Activated CD8-positive, alpha-beta memory T cell treated with anti-CD3 and anti-CD28 coated beads, Interleukin-2, amount 10 ng/mL, durations not matched to agents 7 days and 5 days (primary cell): ENCODE results near the gene SF3B3. TPM values are rescaled to one million over a fixed set of nuclear protein-coding genes. Genes with fewer than 3 reads are reported as not detected.
"Not testable (repeated sequence)": the region's sequence is repeated elsewhere in the genome, so short reads cannot be mapped to it uniquely, and the experiment has no call there.

Experiments used
- ATAC-seq: fragments of 150-1000 bp; cut with Tn5 transposase; one replicate; pipeline ENCODE4 v1.10.0; 2021; ENCODE audit warnings: moderate library complexity
- CTCF ChIA-PET: fragments of 350-600 bp; sonication (Branson Sonifier 250); formaldehyde crosslinking; loops from one replicate; lab custom pipeline; 2021; ENCODE audit warnings: antibody characterized with exemption; lab: Charles Lee
- DNase-seq: peaks from one replicate; pipeline ENCODE4 v3.0.0-alpha.2; 2020
- H3K27ac Mint-ChIP-seq: one replicate; pipeline ENCODE4 v1.8.0; 2021; ENCODE audit warnings: mild to moderate bottlenecking, mixed read lengths
- H3K27me3 Mint-ChIP-seq: one replicate; pipeline ENCODE4 v1.8.0; 2021; ENCODE audit warnings: mixed read lengths
- H3K36me3 Mint-ChIP-seq: one replicate; pipeline ENCODE4 v1.8.0; 2021; ENCODE audit warnings: mild to moderate bottlenecking, mixed read lengths
- H3K4me1 Mint-ChIP-seq: one replicate; pipeline ENCODE4 v1.8.0; 2021; ENCODE audit warnings: mixed read lengths
- H3K4me3 Mint-ChIP-seq: one replicate; pipeline ENCODE4 v1.8.0; 2021; ENCODE audit warnings: mild to moderate bottlenecking, moderate library complexity, mixed read lengths
- H3K9me3 Mint-ChIP-seq: one replicate; pipeline ENCODE4 v1.8.0; 2022; ENCODE audit warnings: low read depth, mixed read lengths
- total RNA-seq, 2 experiments: library from RNA; stranded (reverse); gene quantifications; one replicate each; pipeline ENCODE4 v1.2.3, GENCODE V29; 2021

Gene SF3B3
- total RNA-seq, 2 experiments from 2014 or later = 407 to 541 TPM

GRCh38 chr16:70608521-70608920 is 84.9 kb downstream of the SF3B3 start:
- no peak for DNase-seq
- Mint-ChIP-seq H3K36me3 (no peaks in the 10 kb centered on the region), H3K4me3 (no peak overlapping the region), H3K4me1 (peaks cover 8% of the 10 kb centered on the region), H3K27ac (no peak overlapping the region), H3K27me3 (no peaks in the 10 kb centered on the region), H3K9me3 (no peaks in the 10 kb centered on the region)
- CTCF ChIA-PET = no interaction called here
- ATAC-seq = no peak

DNA sequence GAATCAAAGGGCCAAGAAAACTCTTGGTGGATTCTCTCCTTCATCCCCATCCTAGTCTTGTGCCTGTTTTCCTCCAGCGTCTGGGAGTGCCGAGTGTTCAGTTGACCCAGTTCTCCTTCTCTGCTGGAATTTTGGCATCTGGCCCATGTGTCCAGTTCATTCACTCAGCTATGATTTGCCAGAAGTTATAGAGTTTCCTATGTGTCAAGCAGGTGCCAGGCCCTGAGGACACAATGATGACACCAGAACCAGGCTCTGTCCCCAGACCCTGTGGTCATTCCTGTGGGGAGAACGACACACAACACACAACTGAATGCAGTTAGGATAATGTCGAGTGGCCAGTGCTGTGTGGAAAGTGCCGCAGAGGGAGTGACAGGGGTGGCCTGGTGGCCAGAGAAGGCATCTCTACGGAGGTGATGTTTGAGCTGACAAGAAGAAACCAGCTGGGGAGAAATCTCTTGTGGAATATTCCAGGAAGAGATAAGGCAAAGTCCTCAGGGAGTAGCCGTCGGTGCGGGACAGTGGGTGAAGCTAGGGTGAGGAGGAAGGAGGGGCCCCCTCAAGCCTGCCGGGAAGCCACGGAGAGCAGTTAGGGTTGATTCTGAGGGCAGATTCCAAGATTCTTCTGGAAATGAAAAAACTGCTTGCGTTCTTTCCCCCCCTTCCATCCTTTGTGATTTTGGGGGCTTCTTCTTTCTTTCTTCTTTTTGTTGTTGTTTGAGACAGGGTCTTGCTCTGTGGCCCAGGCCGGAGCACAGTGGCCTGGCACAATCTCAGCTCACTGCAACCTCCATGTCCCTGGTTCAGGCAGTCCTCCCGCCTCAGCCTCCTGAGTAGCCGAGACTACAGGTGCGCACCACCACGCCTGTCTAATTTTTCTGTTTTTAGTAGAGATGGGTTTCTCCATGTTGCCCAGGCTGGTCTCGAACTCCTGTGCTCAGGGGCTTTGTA is 86.9 kb downstream of the SF3B3 start:
- H3K4me3 Mint-ChIP-seq = no peak overlapping the region
- no peaks in the 10 kb centered on the region for H3K36me3 Mint-ChIP-seq
- no peaks in the 10 kb centered on the region for H3K27me3 Mint-ChIP-seq
- CTCF ChIA-PET = interaction anchor here (1.8 kb wide), 1 partner anchor 8 kb away, joined by 4 read pairs; no protein-coding TSS in a partner anchor
- ATAC-seq (no peak), DNase-seq (no peak)
- H3K4me1 Mint-ChIP-seq = no peaks in the 10 kb centered on the region
- no peak overlapping the region for H3K27ac Mint-ChIP-seq
- H3K9me3 Mint-ChIP-seq = no peaks in the 10 kb centered on the region

DNA sequence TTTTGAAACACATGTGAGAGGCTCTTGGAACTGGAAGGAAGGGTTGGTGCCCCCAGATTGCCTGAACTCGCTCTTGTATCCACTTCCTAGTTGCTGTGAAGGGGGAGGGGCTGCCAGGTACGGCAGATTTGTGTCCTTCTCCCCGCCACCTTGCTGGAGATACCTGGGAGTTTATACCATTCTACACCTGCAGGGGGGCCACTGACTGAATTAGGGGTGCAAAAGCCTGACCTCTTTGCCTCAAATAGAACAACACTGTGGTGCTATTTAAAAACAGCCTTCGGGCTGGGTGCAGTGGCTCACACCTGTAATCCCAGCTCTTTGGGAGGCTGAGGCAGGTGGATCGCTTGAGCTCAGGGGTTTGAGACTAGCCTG is 87.6 kb downstream of the SF3B3 start:
- no peaks in the 10 kb centered on the region for H3K27me3 Mint-ChIP-seq
- ATAC-seq (no peak), DNase-seq (no peak)
- no peak overlapping the region for H3K27ac Mint-ChIP-seq
- H3K9me3 Mint-ChIP-seq = no peaks in the 10 kb centered on the region
- H3K36me3 Mint-ChIP-seq = no peaks in the 10 kb centered on the region
- H3K4me3 Mint-ChIP-seq = no peak overlapping the region
- CTCF ChIA-PET = interaction anchor here (1.8 kb wide), 1 partner anchor 9 kb away, joined by 4 read pairs; no protein-coding TSS in a partner anchor
- no peaks in the 10 kb centered on the region for H3K4me1 Mint-ChIP-seq

DNA sequence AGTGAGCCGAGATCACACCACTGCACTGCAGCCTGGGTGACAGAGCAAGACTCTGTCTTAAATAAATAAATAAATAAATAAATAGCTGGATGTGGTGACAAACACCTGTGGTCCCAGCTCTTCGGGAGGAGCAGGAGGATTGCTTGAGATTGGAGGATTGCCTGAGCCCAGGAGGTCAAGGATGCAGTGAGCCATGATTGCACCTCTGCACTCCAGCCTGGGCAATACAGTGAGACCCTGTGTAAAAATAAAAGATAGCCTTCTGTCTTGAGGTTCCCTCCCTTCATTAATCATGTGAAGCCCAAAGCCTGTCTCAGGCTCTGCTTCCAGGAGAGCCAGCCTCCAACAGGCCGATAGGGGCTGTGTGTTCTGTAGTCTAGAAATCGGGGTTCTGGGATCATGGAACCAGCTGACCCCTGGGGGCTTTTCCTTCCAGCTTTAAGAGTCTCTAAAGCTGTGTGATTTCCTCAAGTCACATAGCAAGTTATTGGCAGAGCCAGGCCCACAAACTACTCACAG is 88.2 kb downstream of the SF3B3 start:
- Mint-ChIP-seq H3K36me3 (no peaks in the 10 kb centered on the region), H3K27me3 (no peaks in the 10 kb centered on the region), H3K4me1 (no peaks in the 10 kb centered on the region), H3K9me3 (no peaks in the 10 kb centered on the region), H3K27ac (no peak overlapping the region), H3K4me3 (no peak overlapping the region)
- no peak for ATAC-seq
- CTCF ChIA-PET = interaction anchor here (1.8 kb wide), 1 partner anchor 10 kb away, joined by 4 read pairs; no protein-coding TSS in a partner anchor
- DNase-seq = no peak

- CTCF ChIA-PET = no interaction called here
- Mint-ChIP-seq H3K27me3 (no peaks in the 10 kb centered on the region), H3K4me1 (no peaks in the 10 kb centered on the region), H3K27ac (no peak overlapping the region), H3K9me3 (no peaks in the 10 kb centered on the region), H3K4me3 (no peak overlapping the region), H3K36me3 (no peaks in the 10 kb centered on the region)
- DNase-seq (no peak), ATAC-seq (no peak)
These were observed 89.3 kb downstream of the SF3B3 start for GRCh38 chr16:70612931-70613330.

DNA sequence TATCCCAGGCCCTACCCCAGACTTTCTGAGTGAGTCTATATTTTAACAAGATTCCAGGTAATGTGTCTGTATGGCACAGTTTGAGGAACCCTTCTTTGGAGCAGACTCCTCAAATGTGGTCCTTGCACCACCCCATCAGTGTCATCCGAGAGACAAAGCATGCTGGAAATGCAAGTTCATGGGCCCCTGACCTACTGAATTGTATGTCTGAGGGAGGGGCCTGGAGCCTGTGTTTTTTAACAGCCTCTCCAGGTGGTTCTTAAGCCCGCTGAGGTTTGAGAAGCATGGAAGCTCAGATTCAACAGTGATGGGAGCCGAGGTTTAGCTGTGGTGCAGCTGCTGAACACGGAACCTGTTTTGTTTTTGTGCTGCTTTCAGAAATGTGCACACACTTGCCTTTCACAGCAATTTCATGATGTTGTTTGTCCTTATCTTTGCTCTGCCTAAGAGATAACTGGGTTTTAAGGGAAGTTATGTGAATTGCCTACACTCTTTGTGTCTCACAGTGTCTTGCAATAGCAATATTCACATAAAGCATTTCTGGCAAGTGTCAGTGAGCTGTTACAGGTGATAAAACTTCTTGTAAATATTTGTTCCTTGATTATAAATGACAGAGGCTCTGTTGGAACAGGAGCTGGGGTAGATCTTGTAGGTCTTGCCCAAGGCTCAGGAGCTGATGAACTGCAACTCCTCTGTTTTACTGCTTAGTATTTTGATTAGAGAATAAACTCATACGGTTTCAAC is 90.8 kb downstream of the SF3B3 start:
- no peak for ATAC-seq
- H3K4me1 Mint-ChIP-seq = no peaks in the 10 kb centered on the region
- DNase-seq = no peak
- H3K9me3 Mint-ChIP-seq = no peaks in the 10 kb centered on the region
- no peak overlapping the region for H3K4me3 Mint-ChIP-seq
- CTCF ChIA-PET = interaction anchor here (2.1 kb wide), 1 partner anchor 39 kb away, joined by 7 read pairs; no protein-coding TSS in a partner anchor
- no peaks in the 10 kb centered on the region for H3K36me3 Mint-ChIP-seq
- no peaks in the 10 kb centered on the region for H3K27me3 Mint-ChIP-seq
- H3K27ac Mint-ChIP-seq = no peak overlapping the region

GRCh38 chr16:70615945-70616344 is 92.3 kb downstream of the SF3B3 start:
- H3K9me3 Mint-ChIP-seq = no peaks in the 10 kb centered on the region
- no peaks in the 10 kb centered on the region for H3K36me3 Mint-ChIP-seq
- no peak overlapping the region for H3K4me3 Mint-ChIP-seq
- H3K27me3 Mint-ChIP-seq = peaks cover 2% of the 10 kb centered on the region
- DNase-seq = no peak
- H3K4me1 Mint-ChIP-seq = no peaks in the 10 kb centered on the region
- CTCF ChIA-PET = interaction anchor here (2.1 kb wide), 1 partner anchor 37 kb away, joined by 7 read pairs; no protein-coding TSS in a partner anchor
- no peak for ATAC-seq
- H3K27ac Mint-ChIP-seq = no peak overlapping the region

DNA sequence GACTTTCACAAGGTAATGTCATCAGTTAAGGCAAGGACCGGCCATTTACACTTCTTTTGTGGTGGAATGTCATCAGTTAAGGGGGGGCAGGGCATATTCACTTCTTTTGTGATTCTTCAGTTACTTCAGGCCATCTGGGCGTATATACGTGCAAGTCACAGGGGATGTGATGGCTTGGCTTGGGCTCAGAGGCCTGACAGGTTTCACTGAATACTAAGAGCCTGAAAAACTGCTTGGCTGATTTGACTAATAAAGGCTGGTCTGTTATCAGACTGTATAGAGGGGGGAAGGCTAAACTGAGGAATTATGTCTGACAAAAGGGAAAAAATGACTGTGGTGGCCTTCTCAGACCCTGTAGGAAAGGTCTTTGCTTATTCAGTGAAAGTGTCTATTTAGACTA is 98.2 kb downstream of the SF3B3 start:
- not testable (repeated sequence) for H3K4me3 Mint-ChIP-seq, DNase-seq, H3K4me1 Mint-ChIP-seq, H3K9me3 Mint-ChIP-seq, H3K36me3 Mint-ChIP-seq, ATAC-seq, H3K27ac Mint-ChIP-seq
- H3K27me3 Mint-ChIP-seq = peaks cover 18% of the 10 kb centered on the region
- CTCF ChIA-PET = interaction anchor here (0.6 kb wide), 1 partner anchor 249 kb away, joined by 3 read pairs; no protein-coding TSS in a partner anchor

Other genes with a start within 250 kb of the SF3B3 start
- gene AARS1, start 234.3 kb upstream of the SF3B3 start, total RNA-seq = 100 to 1,000 TPM; 117 to 147 TPM
- 10 to 100 TPM; 32.9 to 34.8 TPM for gene DDX19B, start 224.6 kb upstream of the SF3B3 start, total RNA-seq
- 10 to 100 TPM; 33.9 to 46.0 TPM for gene DDX19A, start 176.9 kb upstream of the SF3B3 start, total RNA-seq
- gene ST3GAL2, start 84.7 kb upstream of the SF3B3 start, total RNA-seq = 10 to 100 TPM; 23.6 to 34.2 TPM
- 10 to 100 TPM; 17.8 to 20.9 TPM for gene FCSK, start 69.2 kb upstream of the SF3B3 start, total RNA-seq
- gene COG4, start 262 bp upstream of the SF3B3 start, total RNA-seq = 10 to 100 TPM; 67.3 to 72.5 TPM
- gene IL34, start 122.7 kb downstream of the SF3B3 start, total RNA-seq = not detected
- 1 to 10 TPM; 1.4 to 1.7 TPM for gene MTSS2, start 162.2 kb downstream of the SF3B3 start, total RNA-seq